Tibial nerve (tissue), 3 donors: Measurements from ENCODE around the gene SOWAHA.

Experiments
- POLR2A ChIP-seq, 2 donors: fragments of 450-650 bp; IDR thresholded peaks; one replicate each; pipeline ENCODE4 v1.6.1; 2017; ENCODE audit warnings: antibody characterized with exemption in 2 of 2, mild to moderate bottlenecking in 2 of 2, moderate library complexity in 2 of 2
- TF ChIP-seq, protein P1 (sequence below), 5 experiments: fragments of 200-600 bp in 3 of 5; fragments of 450-650 bp in 2 of 5; sonication (generic) in 3 of 5; IDR thresholded peaks; one replicate each; pipeline ENCODE4 v1.5.1; 2016 to 2019; ENCODE audit warnings: antibody characterized with exemption in 5 of 5, mild to moderate bottlenecking in 3 of 5, moderate library complexity in 2 of 5

DNA sequence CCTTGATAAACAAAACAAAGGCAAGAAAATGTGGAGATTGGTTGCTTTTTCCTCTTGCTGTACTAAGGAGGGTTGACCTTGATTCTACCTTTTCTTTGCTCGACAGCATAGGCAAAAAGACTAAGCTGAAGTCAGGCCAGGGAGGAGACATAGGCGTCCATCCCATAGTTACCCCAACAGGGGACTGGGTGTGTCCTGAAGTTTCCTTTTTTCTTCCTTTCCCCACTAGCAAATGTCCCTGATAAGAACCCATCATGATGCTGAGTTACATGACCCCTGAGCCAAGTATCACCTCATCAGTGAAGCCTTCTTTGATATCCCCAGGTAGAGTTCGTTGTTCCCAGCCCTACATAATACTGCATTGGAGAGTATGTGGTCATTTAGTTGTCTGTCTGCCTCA, 27.2 kb downstream of the SOWAHA start:
- TF ChIP-seq, protein P1, sequence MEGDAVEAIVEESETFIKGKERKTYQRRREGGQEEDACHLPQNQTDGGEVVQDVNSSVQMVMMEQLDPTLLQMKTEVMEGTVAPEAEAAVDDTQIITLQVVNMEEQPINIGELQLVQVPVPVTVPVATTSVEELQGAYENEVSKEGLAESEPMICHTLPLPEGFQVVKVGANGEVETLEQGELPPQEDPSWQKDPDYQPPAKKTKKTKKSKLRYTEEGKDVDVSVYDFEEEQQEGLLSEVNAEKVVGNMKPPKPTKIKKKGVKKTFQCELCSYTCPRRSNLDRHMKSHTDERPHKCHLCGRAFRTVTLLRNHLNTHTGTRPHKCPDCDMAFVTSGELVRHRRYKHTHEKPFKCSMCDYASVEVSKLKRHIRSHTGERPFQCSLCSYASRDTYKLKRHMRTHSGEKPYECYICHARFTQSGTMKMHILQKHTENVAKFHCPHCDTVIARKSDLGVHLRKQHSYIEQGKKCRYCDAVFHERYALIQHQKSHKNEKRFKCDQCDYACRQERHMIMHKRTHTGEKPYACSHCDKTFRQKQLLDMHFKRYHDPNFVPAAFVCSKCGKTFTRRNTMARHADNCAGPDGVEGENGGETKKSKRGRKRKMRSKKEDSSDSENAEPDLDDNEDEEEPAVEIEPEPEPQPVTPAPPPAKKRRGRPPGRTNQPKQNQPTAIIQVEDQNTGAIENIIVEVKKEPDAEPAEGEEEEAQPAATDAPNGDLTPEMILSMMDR (IDR thresholded peaks at IDR 0.05), result no peak
- no peak for TF ChIP-seq POLR2A (IDR thresholded peaks at IDR 0.05)
